AG09319 (cell line): ENCODE results near the gene RASEF.

Source experiments
- DNase-seq: peaks from one replicate; pipeline ENCODE4 v3.0.0-alpha.2; 2010; ENCODE audit warnings: low read depth; ENCODE audit errors: extremely low read depth
- CTCF ChIP-seq: IDR thresholded peaks from 2 replicates; pipeline ENCODE4 v1.5.1; 2011; ENCODE audit warnings: low read depth, mild to moderate bottlenecking, inconsistent platforms, low read length, moderate library complexity

The RASEF gene

GRCh38 chr9:82969291-82969690 is 93.7 kb downstream of the RASEF start:
- TF ChIP-seq CTCF = no peak
- DNase-seq = no peak

GRCh38 chr9:82968816-82969215 is 94.1 kb downstream of the RASEF start:
- TF ChIP-seq CTCF = no peak
- no peak for DNase-seq

GRCh38 chr9:82968388-82968787 is 94.6 kb downstream of the RASEF start:
- no peak for TF ChIP-seq CTCF
- DNase-seq = no peak

GRCh38 chr9:82961504-82962125 is 101.3 kb downstream of the RASEF start:
- peak; percentile 45 for DNase-seq
- TF ChIP-seq CTCF = peak; percentile 89

GRCh38 chr9:82957529-82958379 is 105.2 kb downstream of the RASEF start:
- no peak for TF ChIP-seq CTCF
- DNase-seq = no peak

- TF ChIP-seq CTCF = no peak
- DNase-seq = no peak
These were observed 113.7 kb downstream of the RASEF start for GRCh38 chr9:82949203-82949602.

GRCh38 chr9:82940376-82940775 is 122.6 kb downstream of the RASEF start:
- DNase-seq = no peak
- TF ChIP-seq CTCF = no peak
